K562 (cell line): ENCODE measurements around the gene IL2. TPM values are rescaled to one million over a fixed set of nuclear protein-coding genes. Genes with fewer than 3 reads are reported as not detected.

Experiments used
- ATAC-seq: fragments of 200-7000 bp; cut with Tn5 transposase; 3 replicates; pipeline ENCODE4 v1.9.1; 2020; ENCODE audit warnings: moderate library complexity
- BruUV-seq: library from RNA; stranded (reverse); fragments of 400-500 nt; replicated peaks from 2 replicates; lab custom pipeline; 2021; lab: Mats Ljungman, UMichigan
- CTCF ChIA-PET: fragments of 300-600 bp; formaldehyde crosslinking; extraction: SDS; loops from one replicate; lab custom pipeline; 2021; ENCODE audit warnings: low intra/inter-chr PET ratio; lab: Yijun Ruan, JAX
- POLR2A ChIA-PET: fragments of 300-600, 350-650 bp; sonication (Branson Sonifier 250); formaldehyde crosslinking; extraction: SDS; loops from one replicate; lab custom pipeline; 2021; ENCODE audit warnings: antibody characterized with exemption, inconsistent platforms; lab: Yijun Ruan, JAX
- DNase-seq, 4 experiments: peaks; one replicate each; pipeline versions ENCODE4 v3.0.0 to v3.0.0-alpha.2; 2011 to 2018; ENCODE audit warnings: low spot score in 3 of 4, mixed read lengths in 3 of 4; ENCODE audit errors: extremely low read depth in 1 of 4
- FAIRE-seq: peaks from 2 replicates; lab custom pipeline; 2011; peaks lifted over from hg19 to GRCh38; lab: Jason Lieb, UNC
- H2AFZ ChIP-seq: 2 replicates; pipeline ENCODE4 v1.6.0; 2011; ENCODE audit warnings: low read depth, low read length, control low read depth, inconsistent platforms
- H3K27ac ChIP-seq: fragments of 200-600 bp; 3 replicates; pipeline ENCODE4 v1.8.0; 2011; ENCODE audit warnings: low read depth, mild to moderate bottlenecking, control low read depth, inconsistent platforms, low read length, moderate library complexity, mixed read lengths; ENCODE audit errors: extremely low read depth
- H3K27me3 ChIP-seq, 2 experiments: fragments of 300-600 bp in 1 of 2; 2 replicates in 1 of 2; 3 replicates in 1 of 2; pipeline versions ENCODE4 v1.6.0 to v1.8.0; 2011; ENCODE audit warnings: inconsistent platforms in 2 of 2, low read length in 2 of 2, mild to moderate bottlenecking in 1 of 2, mixed read lengths in 1 of 2, moderate library complexity in 1 of 2; ENCODE audit not compliant: control insufficient read depth in 2 of 2, insufficient read depth in 2 of 2
- H3K36me3 ChIP-seq: fragments of 300-600 bp; 3 replicates; pipeline ENCODE4 v1.8.0; 2011; ENCODE audit warnings: mild to moderate bottlenecking, low read length, inconsistent platforms; ENCODE audit not compliant: control insufficient read depth, insufficient read depth
- H3K4me1 ChIP-seq, 2 experiments: fragments of 200-600 bp in 1 of 2; replicated peaks in 1 of 2; 2 replicates in 1 of 2; 3 replicates in 1 of 2; pipeline versions ENCODE4 v1.5.1 to v1.8.0; 2011; ENCODE audit warnings: inconsistent platforms in 2 of 2, low read length in 2 of 2, mild to moderate bottlenecking in 1 of 2, mixed read lengths in 1 of 2, moderate library complexity in 1 of 2; ENCODE audit not compliant: control insufficient read depth in 2 of 2, insufficient read depth in 2 of 2
- H3K4me2 ChIP-seq: 2 replicates; pipeline ENCODE4 v1.6.1; 2011; ENCODE audit warnings: low read length, control low read depth, inconsistent platforms, mixed read lengths; ENCODE audit not compliant: insufficient read depth
- H3K4me3 ChIP-seq: fragments of 200-600 bp; sonication (generic), shearing (Covaris generic); 2 replicates; pipeline ENCODE4 v1.5.1; 2016; ENCODE audit warnings: control low read depth, inconsistent platforms
- H3K79me2 ChIP-seq: fragments of 200-600 bp; 3 replicates; pipeline ENCODE4 v1.8.0; 2011; ENCODE audit warnings: low read length, inconsistent platforms; ENCODE audit not compliant: control insufficient read depth, insufficient read depth
- H3K9ac ChIP-seq, 2 experiments: 2 replicates each; pipeline versions ENCODE4 v1.6.0 to v1.6.1; 2011; ENCODE audit warnings: low read depth in 2 of 2, low read length in 2 of 2, control low read depth in 1 of 2, inconsistent platforms in 1 of 2, mild to moderate bottlenecking in 1 of 2, mixed read lengths in 1 of 2; ENCODE audit not compliant: insufficient read depth in 1 of 2
- H3K9me1 ChIP-seq: one replicate; pipeline ENCODE4 v1.6.0; 2011; ENCODE audit warnings: inconsistent platforms, mild to moderate bottlenecking, low read length, moderate library complexity; ENCODE audit not compliant: control insufficient read depth, insufficient read depth
- H3K9me3 ChIP-seq: replicated peaks from 2 replicates; pipeline ENCODE4 v1.5.1; 2011; ENCODE audit warnings: low read depth, low read length, inconsistent platforms; ENCODE audit not compliant: control insufficient read depth, insufficient read depth
- H4K20me1 ChIP-seq: replicated peaks from 2 replicates; pipeline ENCODE4 v1.6.1; 2011; ENCODE audit warnings: low read length, inconsistent platforms, mixed read lengths; ENCODE audit not compliant: control insufficient read depth, insufficient read depth
- BACH1 ChIP-seq: fragments of 200-800 bp; sonication (Bioruptor generic); IDR thresholded peaks from 2 replicates; pipeline ENCODE4 v1.6.1; 2016; ENCODE audit warnings: missing genetic modification characterization, missing compliant biosample characterization
- CSDE1 ChIP-seq, 2 experiments: fragments of 450-650 bp; IDR thresholded peaks; 2 replicates each; pipeline ENCODE4 v1.6.1; 2016; ENCODE audit warnings: mild to moderate bottlenecking in 1 of 2
- HOXB6 ChIP-seq: fragments of 250-450 bp; sonication (Bioruptor Pico); IDR thresholded peaks from 2 replicates; pipeline ENCODE4 v1.5.1; 2022; ENCODE audit warnings: mild to moderate bottlenecking, borderline replicate concordance
- KLF6 ChIP-seq: fragments of 250-450 bp; sonication (Bioruptor Pico); IDR thresholded peaks from 2 replicates; pipeline ENCODE4 v1.4.0; 2020; ENCODE audit warnings: mild to moderate bottlenecking, moderate library complexity, borderline replicate concordance
- MAZ ChIP-seq, 2 experiments: fragments of 450-650 bp in 1 of 2; sonication (generic) in 1 of 2; formaldehyde crosslinking; IDR thresholded peaks in 1 of 2; conservative IDR thresholded peaks in 1 of 2; 2 replicates each; pipeline versions ENCODE4 v1.4.0 to v1.5.0; 2020; ENCODE audit warnings: mild to moderate bottlenecking in 1 of 2, missing genetic modification reagents in 1 of 2
- MYC ChIP-seq, 2 experiments: fragments of 250-450 bp in 1 of 2; sonication (Bioruptor Pico) in 1 of 2; IDR thresholded peaks; 2 replicates each; pipeline versions ENCODE4 v1.5.1 to v1.6.1; 2012 to 2021; ENCODE audit warnings: low read depth in 2 of 2, borderline replicate concordance in 1 of 2, improper control_type of control experiment in 1 of 2, low read length in 1 of 2, mild to moderate bottlenecking in 1 of 2, moderate library complexity in 1 of 2
- NCOA6 ChIP-seq: fragments of 450-650 bp; IDR thresholded peaks from 2 replicates; pipeline ENCODE4 v1.6.1; 2017; ENCODE audit warnings: mild to moderate bottlenecking
- PYGO2 ChIP-seq: fragments of 450-650 bp; IDR thresholded peaks from 2 replicates; pipeline ENCODE4 v1.6.1; 2016; ENCODE audit warnings: mild to moderate bottlenecking, missing genetic modification characterization, moderate library complexity, missing compliant biosample characterization
- ZNF23 ChIP-seq: fragments of 250-450 bp; sonication (Bioruptor Pico); IDR thresholded peaks from 2 replicates; pipeline ENCODE4 v1.4.0; 2020; ENCODE audit warnings: mild to moderate bottlenecking
- WGBS: fragments of 100-300 bp; shearing (Covaris generic); methylation state at CpG from one replicate; pipeline ENCODE4 v1.1.6; 2016; ENCODE audit warnings: low coverage, mixed read lengths; ENCODE audit not compliant: insufficient coverage; ENCODE audit errors: missing lambda C conversion rate; 5-methylcytosine and 5-hydroxymethylcytosine counted together
- in situ Hi-C: fragments of 300-500 bp; cut with MboI; formaldehyde crosslinking; loops from 4 replicates; pipeline ENCODE4 v1.15.0; 2018; ENCODE audit warnings: inconsistent platforms, mixed read lengths
- intact Hi-C: fragments of 100-400 bp; cut with micrococcal nuclease; formaldehyde crosslinking; loops from 2 replicates; pipeline ENCODE4 v1.14.2; 2022
- polyA plus RNA-seq, 8 experiments: library from polyadenylated mRNA; depleted of rRNA in 4 of 8; stranded (reverse) in 5 of 8; unstranded in 3 of 8; fragments of >200 nt; fragmentation: Nextera tagmentation in 2 of 8; fragmentation: Illumina TruSeq in 1 of 8; extraction: Ambion mirVana in 2 of 8; extraction: Trizol in 1 of 8; gene quantifications; 2 replicates each; pipeline versions ENCODE4 v1.2.1 to v1.2.3, GENCODE V29; 2011 to 2014; ENCODE audit warnings: inconsistent platforms in 1 of 8, missing spikeins in 1 of 8
- total RNA-seq, 7 experiments: library from RNA; depleted of rRNA in 6 of 7; stranded (reverse); fragments of >200 nt in 6 of 7; fragmentation: Illumina TruSeq in 2 of 7; extraction: Trizol in 2 of 7; gene quantifications; 2 replicates each; pipeline versions ENCODE4 v1.2.1 to v1.2.3, GENCODE V29; 2011 to 2021; ENCODE audit warnings: low replicate concordance in 1 of 7
- TF ChIP-seq, protein P1 (sequence below): sonication (generic); formaldehyde crosslinking; IDR thresholded peaks from 2 replicates; pipeline ENCODE4 v1.8.0; 2022; ENCODE audit warnings: mild to moderate bottlenecking, missing genetic modification reagents, borderline replicate concordance
- TF ChIP-seq, protein P2 (sequence below), 2 experiments: fragments of 450-650 bp; conservative IDR thresholded peaks; 2 replicates each; pipeline ENCODE4 v1.6.1; 2017; ENCODE audit warnings: mild to moderate bottlenecking in 2 of 2, moderate library complexity in 2 of 2
- TF ChIP-seq, protein P3 (sequence below): fragments of 250-450 bp; sonication (Bioruptor Pico); IDR thresholded peaks from 2 replicates; pipeline ENCODE4 v1.5.0; 2020; ENCODE audit warnings: mild to moderate bottlenecking, borderline replicate concordance

IL2 gene
- total and polyA plus RNA-seq, 9 of the 15 experiments (the other 6 are each of a cell fraction or from before 2014, with no cell fraction given): 0.11 to 0.89 TPM; not detected in 7

DNA sequence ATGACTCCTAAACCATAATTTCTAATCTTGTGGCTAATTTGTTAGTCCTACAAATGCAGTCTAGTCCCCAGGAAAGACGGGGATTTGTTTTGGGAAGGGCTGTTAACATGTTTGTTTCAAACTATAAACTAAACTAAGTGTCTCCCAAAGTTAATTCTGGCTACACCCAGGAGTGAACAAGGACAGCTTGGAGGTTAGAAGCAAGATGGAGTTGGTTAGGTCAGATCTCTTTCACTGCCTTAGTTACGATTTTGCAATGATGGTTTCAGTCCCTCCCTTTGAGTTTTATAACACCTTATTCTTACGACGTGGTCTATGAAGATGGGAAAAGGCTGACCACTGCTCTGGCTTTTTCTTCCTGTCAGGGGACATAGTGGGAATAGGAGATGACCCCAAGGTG, 27.0 kb upstream of the IL2 start:
- Histone ChIP-seq H3K4me2 (no peak overlapping the region), H3K9me1 (no peaks in the 10 kb centered on the region), H3K9me3 (peaks cover 3% of the 10 kb centered on the region; the same call in 1 of the 2 replicates), H3K79me2 (no peaks in the 10 kb centered on the region), H2AFZ (peak overlapping the region; percentile 21; the same call in 1 of the 2 replicates), H3K36me3 (peaks cover 3% of the 10 kb centered on the region; the same call in 2 of the 3 replicates), H3K4me3 (no peak overlapping the region), H4K20me1 (no peaks in the 10 kb centered on the region), H3K27ac (no peak overlapping the region), H3K9ac (no peak overlapping the region), H3K4me1 (peaks cover 0 to 28% of the 10 kb centered on the region in 2 experiments; a peak in 3 of 5 replicates), H3K27me3 (no peaks in the 10 kb centered on the region)
- in situ Hi-C loops: no loop called here
- intact Hi-C loops: no loop called here
- FAIRE-seq (no peak), DNase-seq (no peak), ATAC-seq (no peak)
- CTCF ChIA-PET: no interaction called here
- POLR2A ChIA-PET: no interaction called here
- no TSS peak for BruUV-seq
- WGBS: 41% methylated on average over 4 of the region's 4 CpGs
- TF ChIP-seq MAZ (CRISPR knock-in tag; conservative IDR thresholded peaks at IDR 0.05 in 1 of 2, IDR thresholded peaks at IDR 0.05 in 1 of 2) (no peak), CSDE1 (IDR thresholded peaks at IDR 0.05) (no peak), ZNF23 (no peak), MYC (IDR thresholded peaks at IDR 0.05; ENCODE audit: low read depth, low read length) (no peak), MYC (CRISPR knock-in tag; IDR thresholded peaks at IDR 0.05; ENCODE audit: borderline replicate concordance, low read depth) (no peak), PYGO2 (tag) (no peak), KLF6 (CRISPR knock-in tag) (no peak), NCOA6 (no peak), HOXB6 (no peak), BACH1 (tag) (0 out of 2 replicates have a peak, but pooled peaks have one; percentile 50)
- TF ChIP-seq, protein P1, sequence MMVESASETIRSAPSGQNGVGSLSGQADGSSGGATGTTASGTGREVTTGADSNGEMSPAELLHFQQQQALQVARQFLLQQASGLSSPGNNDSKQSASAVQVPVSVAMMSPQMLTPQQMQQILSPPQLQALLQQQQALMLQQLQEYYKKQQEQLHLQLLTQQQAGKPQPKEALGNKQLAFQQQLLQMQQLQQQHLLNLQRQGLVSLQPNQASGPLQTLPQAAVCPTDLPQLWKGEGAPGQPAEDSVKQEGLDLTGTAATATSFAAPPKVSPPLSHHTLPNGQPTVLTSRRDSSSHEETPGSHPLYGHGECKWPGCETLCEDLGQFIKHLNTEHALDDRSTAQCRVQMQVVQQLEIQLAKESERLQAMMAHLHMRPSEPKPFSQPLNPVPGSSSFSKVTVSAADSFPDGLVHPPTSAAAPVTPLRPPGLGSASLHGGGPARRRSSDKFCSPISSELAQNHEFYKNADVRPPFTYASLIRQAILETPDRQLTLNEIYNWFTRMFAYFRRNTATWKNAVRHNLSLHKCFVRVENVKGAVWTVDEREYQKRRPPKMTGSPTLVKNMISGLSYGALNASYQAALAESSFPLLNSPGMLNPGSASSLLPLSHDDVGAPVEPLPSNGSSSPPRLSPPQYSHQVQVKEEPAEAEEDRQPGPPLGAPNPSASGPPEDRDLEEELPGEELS: no peak
- TF ChIP-seq, protein P2, sequence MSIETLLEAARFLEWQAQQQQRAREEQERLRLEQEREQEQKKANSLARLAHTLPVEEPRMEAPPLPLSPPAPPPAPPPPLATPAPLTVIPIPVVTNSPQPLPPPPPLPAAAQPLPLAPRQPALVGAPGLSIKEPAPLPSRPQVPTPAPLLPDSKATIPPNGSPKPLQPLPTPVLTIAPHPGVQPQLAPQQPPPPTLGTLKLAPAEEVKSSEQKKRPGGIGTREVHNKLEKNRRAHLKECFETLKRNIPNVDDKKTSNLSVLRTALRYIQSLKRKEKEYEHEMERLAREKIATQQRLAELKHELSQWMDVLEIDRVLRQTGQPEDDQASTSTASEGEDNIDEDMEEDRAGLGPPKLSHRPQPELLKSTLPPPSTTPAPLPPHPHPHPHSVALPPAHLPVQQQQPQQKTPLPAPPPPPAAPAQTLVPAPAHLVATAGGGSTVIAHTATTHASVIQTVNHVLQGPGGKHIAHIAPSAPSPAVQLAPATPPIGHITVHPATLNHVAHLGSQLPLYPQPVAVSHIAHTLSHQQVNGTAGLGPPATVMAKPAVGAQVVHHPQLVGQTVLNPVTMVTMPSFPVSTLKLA (conservative IDR thresholded peaks at IDR 0.05): no peak
- TF ChIP-seq, protein P3, sequence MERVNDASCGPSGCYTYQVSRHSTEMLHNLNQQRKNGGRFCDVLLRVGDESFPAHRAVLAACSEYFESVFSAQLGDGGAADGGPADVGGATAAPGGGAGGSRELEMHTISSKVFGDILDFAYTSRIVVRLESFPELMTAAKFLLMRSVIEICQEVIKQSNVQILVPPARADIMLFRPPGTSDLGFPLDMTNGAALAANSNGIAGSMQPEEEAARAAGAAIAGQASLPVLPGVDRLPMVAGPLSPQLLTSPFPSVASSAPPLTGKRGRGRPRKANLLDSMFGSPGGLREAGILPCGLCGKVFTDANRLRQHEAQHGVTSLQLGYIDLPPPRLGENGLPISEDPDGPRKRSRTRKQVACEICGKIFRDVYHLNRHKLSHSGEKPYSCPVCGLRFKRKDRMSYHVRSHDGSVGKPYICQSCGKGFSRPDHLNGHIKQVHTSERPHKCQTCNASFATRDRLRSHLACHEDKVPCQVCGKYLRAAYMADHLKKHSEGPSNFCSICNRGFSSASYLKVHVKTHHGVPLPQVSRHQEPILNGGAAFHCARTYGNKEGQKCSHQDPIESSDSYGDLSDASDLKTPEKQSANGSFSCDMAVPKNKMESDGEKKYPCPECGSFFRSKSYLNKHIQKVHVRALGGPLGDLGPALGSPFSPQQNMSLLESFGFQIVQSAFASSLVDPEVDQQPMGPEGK (CRISPR knock-in tag): no peak
